GM19395 (cell line): ENCODE results near the gene DHRS7.
A peak's percentile ranks its signal among the peaks of the same experiment; 100 is the strongest.
"Not testable (repeated sequence)": the region's sequence is repeated elsewhere in the genome, so short reads cannot be mapped to it uniquely, and the experiment has no call there.

ENCODE experiments used
- ATAC-seq: cut with Tn5 transposase; IDR thresholded peaks from one replicate; pipeline ENCODE4 v1.9.1; 2021; ENCODE audit warnings: mild to moderate bottlenecking, moderate library complexity; ENCODE audit not compliant: unreplicated experiment

Gene DHRS7

DNA sequence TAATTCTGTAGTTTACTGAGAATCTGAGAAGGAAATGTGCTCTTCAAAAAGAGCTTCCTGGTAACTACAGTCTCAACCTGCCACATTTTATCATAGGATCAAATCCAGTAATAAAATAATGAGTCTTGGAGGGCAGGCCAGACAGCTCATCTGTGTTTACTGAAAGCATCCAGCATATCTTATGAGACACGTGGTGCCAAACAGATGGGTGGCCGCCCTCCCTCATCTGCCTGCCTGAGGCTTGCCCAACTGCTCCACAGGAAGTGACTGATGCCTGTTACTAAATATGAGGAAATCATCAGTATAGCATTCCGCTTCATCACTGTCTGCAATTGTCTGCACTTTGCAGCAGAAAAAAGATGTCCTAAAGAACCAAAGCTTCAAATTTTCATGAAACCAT is 13.5 kb downstream of the DHRS7 start:
- peak; percentile 90 for ATAC-seq

DNA sequence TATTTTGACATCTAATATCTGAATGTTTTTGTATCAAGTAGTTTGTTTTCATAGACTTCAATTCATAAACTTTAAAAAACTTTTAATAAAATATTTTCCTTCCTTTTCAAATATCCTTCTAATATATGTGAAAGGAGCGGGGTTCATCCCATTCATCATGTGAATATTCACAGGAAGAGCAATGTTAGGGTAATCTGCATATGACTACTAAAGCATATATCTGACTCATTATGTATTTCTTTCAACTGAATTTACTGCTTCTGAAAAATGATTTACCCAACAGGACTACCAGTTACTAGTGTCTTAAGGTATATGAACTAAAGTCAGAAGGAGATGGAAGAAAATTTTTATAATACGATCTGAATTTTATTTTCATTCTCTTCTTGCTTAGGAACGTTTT is 30.5 kb downstream of the DHRS7 start:
- no peak for ATAC-seq

DNA sequence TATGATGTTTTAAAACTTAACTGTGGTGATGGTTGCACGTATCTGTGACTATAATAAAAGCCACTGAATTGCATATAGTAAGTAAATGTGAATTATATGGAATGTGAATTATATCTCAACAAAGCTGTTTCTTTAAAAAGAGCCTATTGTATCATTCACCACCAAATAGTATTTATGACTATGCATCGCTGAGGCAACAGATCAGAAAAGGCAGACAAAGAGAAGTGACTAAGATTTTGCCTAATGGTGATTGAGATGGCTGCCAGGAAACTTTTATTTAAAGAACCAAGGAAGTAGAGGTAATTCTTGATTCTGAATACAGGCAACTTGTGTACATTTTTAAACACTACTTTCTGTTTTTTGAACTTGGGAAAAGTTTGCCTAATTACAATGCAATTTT is 31.7 kb downstream of the DHRS7 start:
- no peak for ATAC-seq

DNA sequence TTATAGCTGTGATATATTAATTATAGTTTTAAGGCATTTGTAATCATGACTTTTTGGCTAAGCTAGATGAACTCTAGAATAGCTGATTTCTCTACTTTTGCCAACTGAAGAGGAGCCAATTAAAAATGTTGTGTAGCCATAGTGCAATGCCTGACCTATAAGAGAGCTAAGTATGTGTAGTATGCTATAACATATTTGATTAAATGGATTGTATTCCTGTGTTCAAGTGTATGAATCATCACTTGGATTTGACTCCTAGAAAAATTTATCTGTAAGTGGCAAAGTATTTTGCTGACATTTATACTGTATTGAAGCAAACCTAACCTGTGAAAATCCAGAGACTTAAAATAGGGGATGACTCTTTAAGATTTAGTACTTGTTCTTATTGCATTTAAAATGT is 39.3 kb downstream of the DHRS7 start:
- no peak for ATAC-seq

DNA sequence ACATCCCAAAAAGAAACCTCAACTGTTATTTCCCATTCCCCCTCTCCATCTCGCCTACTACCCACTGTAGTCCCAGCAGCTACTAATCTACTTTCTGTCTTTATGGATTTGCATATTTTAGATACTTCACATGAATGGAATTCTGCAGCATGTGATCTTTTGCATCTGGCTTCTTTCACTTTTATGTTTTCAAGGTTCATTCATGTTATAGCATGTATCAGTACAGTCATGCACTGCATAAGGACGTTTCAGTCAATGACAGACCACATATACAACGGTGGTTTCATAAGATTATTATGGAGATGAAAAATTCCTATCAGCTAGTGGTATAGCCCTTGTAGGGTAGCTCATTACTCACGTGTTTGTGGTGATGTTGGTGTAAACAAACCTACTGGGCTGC is 49.0 kb downstream of the DHRS7 start:
- ATAC-seq, result no peak

DNA sequence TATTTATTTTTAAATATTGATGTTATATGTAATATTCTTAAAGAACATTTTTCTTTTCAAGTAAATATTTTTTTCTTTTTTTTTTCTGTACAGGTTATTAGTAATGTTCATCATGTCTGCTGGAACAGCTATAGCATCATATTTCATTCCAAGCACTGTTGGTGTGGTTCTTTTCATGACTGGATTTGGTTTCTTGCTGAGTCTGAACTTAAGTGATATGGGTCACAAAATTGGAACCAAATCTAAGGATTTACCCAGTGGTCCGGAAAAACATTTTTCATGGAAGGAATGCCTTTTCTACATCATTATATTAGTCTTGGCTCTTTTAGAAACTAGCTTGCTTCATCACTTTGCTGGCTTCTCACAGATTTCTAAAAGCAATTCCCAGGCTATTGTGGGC is 50.3 kb downstream of the DHRS7 start:
- ATAC-seq, result no peak

DNA sequence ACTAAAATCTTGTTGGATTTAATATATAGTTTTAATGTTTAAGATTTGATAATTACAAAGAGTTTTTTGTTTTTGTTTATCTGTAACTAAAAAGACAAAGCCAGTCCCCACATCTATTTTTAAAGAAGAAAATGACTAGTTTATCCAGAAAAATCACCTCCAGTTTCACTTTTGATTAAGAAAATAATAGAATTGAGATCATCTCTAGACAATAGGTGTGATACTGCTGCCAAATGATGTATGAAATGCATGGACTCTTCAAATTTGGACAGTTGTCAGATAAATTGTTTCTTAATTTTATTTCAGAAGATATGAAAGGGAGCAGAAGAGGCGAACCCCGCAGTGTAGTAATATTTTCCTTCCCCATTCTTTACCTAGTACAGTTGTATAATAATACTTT is 53.5 kb downstream of the DHRS7 start:
- ATAC-seq, result no peak

DNA sequence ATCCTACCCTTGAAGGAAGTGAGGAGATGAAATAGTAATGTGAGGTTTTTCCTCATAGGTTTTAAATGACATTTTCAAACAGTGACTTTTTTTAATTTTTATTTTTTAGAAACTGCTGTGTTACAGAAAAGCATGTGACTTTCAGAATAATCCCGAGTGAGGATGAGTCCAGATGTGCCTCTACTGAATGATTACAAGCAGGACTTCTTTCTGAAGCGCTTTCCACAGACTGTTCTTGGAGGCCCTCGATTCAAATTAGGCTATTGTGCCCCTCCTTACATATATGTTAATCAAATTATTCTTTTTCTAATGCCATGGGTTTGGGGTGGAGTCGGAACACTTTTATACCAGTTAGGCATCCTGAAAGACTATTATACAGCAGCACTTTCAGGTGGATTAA is 57.7 kb downstream of the DHRS7 start:
- ATAC-seq, result no peak

DNA sequence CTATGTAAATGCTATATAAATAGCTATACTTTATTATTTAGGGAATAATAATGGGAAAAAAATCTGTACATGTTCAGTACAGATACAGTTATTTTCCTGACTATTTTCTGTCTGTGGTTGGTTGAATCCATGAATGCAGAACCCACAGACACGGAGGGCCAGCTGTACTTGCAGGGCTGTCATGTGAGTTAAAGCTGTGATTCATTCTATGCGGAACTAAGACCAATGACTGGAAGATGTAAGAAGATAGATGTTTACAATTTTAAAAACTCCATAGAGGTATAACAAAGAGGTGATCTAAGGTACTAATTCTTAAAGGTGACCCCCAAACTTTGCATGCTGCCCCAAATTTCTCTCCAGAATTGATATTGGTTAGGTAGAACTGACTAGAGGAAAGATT is 58.9 kb downstream of the DHRS7 start:
- ATAC-seq, result peak; percentile 55

DNA sequence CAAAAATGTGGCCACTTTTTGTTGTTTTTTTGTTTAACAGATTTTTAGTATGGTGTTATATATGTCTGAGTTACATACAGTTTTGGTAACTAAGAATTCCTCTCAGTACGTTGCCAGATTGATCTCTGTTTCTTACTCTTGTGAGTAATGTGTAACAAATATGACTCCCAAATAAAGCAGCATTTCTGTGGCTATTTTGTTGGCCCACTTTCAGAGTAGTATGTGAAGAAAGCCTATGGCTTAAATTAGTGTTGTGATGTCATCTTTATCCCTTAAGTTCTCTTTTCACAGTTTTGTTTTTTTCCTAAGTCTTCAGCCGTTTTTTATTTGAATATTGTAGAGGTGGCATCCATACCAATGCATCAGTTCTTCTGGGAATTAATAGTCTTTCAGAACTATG is 62.8 kb downstream of the DHRS7 start:
- no peak for ATAC-seq

DNA sequence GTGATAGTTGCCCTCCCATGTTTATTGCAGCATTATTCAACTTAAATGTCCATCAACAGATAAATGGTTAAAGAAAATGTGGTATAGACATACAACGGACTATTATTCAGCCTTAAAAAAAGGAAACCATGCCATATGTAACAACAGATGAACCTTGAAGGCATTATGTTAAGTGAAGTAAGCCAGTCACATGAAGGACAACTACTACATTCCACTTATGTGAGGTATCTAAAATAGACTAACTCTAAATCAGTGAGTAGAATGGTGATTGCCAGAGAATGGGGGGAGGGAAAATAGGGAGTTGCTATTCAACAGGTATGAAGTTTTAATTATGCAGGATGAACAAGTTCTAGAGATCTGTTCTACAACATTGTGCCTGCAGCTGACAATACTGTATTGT is 63.4 kb downstream of the DHRS7 start:
- no peak for ATAC-seq

DNA sequence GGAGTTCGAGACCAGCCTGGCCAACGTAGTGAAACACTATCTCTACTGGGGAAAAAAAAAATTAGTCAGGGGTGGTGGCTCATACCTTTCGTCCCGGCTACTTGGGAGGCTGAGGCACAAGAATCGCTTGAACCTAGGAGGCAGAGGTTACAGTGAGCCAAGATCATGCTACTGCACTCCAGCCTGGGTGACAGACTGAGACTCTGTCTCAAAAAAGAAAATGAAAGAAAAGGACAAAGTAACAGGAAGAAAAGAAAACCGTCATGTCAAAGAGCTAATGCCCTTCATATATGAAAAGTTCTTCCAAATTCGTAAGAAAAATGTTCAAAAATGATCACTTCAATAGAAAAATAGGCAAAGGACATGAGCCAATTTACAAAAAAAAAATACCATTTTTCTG is 65.3 kb downstream of the DHRS7 start:
- ATAC-seq, result not testable (repeated sequence)

DNA sequence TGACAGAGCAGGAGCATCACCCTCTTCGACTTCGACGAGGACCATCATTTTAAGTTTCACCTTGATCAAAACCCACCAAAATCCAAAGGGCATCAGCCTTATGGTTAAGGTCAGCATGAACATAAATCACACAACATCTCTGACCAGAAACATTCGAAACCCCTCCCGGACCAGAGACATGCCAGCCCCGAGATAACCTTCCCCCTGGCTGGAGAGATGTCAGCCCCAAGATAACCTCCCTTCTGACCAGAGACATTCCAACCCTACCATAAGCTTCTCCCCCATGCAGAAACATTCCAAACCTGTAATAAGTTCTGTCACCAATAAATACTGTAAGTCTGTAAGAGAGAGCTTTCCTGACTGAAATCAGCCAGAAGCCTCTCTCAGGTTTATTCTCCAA is 67.2 kb downstream of the DHRS7 start:
- ATAC-seq, result no peak

DNA sequence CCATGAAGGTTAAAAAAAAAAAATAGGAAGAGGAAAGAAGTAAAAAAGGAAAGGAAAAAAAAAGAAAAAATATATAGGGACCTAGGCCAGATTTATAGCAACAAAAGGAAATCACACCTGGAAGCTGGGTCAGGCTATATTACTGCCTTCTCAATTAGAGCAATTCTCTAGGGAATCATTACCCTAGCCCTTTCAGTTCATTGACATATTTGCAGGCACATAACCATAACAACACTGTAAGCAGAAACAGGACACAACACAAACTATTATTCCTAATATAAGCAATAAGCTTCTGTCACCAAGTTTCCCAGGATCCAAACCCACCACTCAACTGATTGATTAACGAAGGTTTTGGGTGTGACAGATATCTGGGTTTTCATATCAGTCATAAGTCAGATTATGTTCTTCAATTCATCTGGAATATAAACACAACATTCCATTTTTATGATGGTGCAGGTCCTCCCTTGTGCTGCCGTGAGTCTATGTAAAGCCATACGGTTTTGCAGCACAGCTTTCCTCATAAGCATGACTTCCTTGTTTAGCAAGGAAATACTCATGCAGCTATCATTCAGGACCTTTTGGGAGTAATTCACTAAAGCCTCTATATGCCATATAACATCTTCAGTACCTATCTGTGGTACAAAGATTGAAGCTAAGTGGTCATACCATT is 69.3 kb downstream of the DHRS7 start:
- ATAC-seq, result no peak

DNA sequence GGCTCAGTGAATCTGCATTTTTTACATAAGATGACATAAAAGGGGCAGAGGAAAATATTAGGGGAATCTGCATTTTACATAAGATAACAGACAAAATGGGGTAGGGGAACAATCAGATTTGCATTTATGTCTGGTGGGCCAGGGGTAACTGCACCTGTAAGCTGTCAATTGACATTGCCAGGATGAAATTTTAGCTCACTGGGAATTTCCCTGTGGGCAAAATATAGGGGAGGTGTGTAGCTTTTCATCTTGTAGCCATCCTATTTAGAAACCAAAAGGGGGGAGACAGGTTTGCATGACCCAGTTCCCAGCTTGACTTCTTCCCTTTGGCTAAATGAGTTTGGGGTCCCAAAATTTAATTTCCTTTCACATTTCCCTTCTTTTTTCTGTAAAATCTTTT is 70.0 kb downstream of the DHRS7 start:
- no peak for ATAC-seq

DNA sequence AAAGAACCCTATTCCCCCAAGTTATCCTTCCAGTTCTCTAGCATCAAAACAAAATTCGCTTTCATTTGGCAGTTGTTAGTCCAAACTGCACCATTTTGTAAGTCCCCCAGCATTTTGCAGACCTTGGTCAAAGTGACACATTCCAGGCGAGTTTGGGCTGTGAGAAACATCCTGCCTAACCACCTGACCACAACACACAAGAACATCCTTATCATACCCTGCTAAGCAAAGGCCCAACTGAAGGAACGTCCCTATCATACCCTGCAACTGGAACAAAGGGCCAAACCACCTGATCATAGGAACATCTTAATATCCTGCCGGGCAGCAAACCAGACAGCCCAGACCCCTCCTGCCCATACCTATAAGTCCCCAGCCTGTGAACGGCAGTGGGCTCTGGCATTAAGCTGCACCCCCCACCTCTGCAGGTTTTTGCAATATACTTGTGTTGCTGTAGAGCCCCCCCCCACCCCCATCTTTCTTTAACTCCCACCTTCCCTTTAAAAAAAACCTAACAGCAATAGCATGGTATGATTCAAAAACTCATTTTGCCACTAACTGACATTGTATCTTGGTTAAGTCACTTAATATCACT is 70.8 kb downstream of the DHRS7 start:
- ATAC-seq, result no peak
